Measurements from ENCODE around the gene HSPD1. TPM values are rescaled to one million over a fixed set of nuclear protein-coding genes. Genes with fewer than 3 reads are reported as not detected.
"Not testable (repeated sequence)": the region's sequence is repeated elsewhere in the genome, so short reads cannot be mapped to it uniquely, and the experiment has no call there.

The HSPD1 gene
- total RNA-seq, 1 donor from 2014 or later, result 158 TPM

DNA sequence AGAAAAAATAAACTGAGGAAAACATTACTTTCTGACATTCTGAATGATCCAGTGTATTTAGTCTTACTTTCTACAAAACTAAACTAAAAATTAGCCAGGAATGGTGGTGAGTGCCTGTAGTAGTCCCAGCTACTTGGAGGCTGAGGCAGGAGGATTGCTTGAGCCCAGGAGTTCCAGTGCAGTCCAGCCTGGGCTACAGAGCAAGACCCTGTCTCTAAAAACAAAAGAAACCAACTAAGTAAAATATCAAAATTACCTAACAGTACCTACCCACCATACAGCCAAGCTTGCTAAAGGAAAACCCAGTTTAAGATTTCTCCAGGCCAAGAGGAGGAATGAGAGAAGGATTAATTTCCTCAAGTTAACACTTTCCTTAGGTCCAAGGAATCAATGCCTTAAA, 2.9 kb downstream of the HSPD1 start:
- no peak for DNase-seq

DNA sequence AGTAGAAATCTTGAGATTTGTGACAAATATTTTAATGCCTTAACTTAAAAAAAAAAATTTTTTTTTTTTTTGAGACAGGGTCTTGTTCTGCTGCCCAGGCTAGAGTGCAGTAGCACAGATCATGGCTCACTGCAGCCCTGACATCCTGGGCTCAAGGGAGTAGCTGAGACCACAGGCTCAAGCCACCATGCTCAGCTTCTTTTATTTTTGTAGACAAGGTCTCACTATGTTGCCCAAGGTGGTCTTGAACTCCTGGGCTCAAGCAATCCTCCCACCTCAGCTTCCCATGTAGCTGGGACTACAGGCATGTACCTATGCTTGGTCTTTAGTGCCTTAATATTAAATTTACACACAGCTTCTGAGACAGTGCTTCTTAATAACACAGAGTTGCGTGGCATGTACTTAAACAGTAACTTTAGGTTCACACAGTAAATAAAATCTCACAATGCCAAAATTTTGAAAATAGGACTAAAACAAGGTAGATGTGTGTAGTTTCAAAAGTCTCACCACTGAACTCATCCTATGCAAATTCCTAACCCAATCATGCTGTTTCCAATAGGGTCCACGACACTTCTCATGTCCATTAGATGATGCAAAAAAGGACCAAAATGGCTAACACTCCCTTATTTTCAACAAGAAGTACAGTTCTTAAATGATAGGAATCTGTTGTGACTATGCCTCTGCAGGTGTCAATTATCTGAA, 4.1 kb downstream of the HSPD1 start:
- DNase-seq, result no peak

DNA sequence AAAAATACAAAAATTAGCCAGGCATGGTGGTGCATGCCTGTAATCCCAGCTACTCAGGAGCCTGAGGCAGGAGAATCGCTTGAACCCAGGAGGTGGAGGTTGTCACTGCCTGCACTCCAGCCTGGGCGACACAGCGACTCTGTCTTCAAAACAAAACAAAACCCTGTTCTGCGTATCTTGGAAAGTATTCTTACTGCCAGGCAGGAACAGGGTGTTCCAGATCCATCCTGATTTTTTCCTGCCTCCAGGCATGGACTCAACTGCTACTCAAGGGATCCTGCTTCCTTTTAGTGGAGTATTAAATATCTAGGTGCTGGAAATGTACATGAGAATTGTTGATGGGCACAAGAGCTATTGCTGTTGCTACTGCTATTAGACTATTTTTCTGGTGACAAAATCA, 12.3 kb downstream of the HSPD1 start:
- DNase-seq, result no peak

DNA sequence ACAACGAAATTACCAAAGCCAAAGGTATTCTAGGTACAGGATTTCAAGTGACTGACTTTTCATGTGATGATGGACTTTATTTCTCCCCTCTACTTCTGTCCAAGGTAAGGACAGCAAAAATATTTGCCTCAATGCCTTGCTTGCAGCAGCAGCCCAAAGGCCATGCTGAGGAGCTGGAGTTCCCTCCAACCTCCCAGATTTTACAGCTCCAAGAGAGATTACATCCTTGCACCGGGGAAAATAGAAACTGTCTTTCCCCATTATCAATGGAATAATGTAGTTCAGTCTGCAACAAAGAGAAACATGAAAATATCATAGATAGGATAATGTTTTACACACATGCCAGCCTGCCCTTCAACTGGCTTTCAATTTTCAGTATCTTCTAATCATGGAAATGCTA, 13.5 kb downstream of the HSPD1 start:
- DNase-seq, result no peak

DNA sequence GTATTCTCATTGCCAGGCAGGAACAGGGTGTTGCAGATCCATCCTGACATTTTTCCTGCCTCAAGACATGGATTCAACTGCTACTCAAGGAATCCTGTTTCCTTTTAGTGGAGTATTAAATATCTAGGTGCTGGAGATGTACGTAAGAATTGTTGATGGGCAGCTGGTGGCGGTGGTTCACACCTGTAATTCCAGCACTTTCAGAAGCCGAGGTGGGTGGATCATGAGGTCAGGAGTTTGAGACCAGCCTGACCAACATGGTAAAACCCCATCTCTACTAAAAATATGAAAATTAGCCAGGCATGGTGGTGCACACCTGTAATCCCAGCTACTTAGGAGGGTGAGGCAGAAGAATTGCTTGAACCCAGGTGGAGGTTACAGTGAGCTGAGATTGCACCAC, 15.4 kb downstream of the HSPD1 start:
- not testable (repeated sequence) for DNase-seq

DNA sequence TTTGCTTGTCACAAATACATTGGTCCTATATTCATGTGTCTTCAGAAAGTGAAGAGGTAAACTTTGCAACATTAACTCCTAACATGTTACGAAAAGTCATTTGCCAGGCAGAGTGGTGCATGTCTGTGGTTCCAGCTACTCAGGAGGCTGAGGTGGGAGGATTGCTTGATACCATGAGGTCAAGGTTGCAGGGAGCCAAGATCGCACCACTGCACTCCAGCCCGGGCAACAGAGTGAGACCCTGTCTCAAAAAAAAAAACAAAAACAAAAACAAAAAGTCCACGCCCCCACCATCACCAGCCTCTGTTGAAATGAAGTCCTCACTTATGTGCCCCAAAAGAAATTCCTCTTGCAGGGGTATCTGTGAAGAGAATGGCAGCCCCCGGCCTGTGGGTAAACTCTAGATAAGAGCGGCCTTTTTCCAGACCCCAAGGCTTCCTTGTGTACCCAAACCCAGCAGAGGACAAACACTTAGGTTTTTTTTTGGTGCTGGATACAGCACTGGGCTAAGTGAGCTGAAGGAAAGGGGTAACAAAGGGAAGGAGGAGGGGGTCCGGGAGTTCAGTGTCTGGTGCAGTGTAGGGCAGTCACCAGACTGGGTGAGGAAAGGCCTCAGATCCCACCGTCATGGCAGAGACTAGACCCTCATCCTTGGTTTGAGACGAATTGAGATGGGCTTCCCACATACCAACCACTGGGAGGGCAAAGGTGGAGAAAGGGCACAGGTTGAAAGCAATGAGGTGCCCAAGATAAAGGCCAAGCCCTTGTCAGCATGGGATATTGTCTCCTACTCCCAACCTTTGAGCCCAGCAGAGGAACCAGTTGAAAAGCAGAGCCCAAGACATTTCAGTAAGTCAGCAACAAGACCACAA, 19.2 kb downstream of the HSPD1 start:
- no peak for DNase-seq

DNA sequence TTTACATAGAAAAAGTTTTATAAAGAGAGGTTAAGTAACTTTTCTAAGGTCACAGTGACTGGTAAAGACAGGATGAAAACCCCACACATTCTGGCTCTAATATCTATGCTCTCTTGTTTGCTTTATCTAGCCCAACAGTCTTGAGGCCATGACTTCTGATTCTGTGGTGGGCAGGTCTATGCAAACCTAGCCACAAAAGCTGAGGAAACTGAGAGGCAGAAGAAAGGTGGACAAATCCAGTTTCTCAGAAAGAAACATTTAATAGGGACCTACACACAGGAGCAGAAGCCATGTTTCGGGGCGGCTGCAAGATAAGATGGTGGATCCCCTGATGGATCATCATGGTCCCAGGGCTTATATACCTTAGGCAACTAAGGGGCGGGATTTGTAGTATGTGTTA, 21.8 kb downstream of the HSPD1 start:
- DNase-seq, result no peak

DNA sequence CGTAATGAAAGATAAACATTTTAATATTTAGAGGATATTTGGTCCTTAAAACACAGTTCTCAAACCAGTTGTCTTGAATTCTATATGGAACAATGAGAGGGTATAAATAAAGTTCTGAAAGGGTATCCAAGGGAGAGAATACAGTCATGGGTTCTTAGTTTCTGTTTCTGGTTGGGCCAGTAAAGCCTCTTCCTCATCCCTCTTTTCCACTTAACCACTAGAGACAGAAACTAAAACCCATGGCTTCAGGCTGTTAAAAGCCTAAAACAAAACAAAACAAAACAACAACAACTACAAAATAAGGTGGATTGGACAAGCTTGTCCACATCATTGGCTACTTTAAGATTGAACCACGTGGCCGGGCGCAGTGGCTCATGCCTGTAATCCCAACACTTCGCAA, 27.5 kb downstream of the HSPD1 start:
- no peak for DNase-seq

DNA sequence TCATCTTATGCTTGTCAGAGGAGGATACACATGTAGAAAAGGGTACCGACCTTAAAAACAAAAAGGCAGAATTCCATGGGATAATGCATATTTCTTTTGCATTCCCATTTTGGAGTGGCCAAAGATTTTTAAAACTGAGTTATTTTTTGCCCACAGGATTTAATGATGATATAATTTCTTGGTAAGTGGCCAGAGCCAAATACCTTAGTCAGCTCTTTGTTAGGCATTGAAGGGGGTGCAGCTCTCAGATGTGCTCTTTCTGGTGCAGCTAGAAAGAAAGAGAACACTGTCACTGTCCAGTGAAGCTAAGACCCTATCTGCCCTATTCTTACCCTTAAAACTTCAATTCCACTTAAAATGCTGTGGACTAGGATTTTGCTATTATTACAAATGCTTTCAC, 35.5 kb downstream of the HSPD1 start:
- no peak for DNase-seq

DNA sequence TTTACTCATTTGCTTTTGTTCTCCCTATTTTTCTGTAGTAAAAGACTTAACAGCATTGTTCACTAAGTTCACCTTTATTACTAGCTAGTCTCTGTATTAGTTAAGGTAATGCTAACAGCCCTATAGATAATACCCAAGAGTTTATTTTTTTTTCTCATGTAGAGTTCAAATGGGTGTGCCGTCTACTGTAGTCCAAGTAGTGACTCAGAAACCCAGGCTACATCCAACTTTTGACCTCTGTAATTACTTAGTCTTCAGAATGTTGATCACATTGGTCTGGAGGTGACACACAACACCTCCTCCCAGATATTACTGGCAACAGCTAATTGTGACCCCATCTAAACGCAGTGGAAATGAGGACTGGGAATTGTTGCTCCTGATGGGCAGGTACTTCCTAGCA, 38.6 kb downstream of the HSPD1 start:
- no peak for DNase-seq

DNA sequence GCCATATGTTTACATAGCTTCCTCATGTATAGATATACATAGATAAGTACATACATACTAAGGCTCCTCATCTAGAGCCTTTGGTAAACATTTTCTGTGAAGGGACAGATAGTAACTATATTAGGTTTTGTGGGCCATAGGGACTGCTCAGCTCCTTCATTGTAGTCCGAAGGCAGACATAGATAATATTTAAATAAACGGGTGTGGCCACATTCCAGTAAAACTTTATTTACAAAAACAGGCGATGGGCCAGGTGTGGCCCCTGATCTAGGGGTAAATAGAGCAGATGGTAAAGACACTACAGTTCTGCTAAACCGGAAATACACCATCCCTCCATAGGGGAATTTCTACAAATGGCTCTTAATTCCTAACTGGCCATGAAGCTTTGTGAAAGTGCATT, 39.0 kb downstream of the HSPD1 start:
- DNase-seq, result no peak

DNA sequence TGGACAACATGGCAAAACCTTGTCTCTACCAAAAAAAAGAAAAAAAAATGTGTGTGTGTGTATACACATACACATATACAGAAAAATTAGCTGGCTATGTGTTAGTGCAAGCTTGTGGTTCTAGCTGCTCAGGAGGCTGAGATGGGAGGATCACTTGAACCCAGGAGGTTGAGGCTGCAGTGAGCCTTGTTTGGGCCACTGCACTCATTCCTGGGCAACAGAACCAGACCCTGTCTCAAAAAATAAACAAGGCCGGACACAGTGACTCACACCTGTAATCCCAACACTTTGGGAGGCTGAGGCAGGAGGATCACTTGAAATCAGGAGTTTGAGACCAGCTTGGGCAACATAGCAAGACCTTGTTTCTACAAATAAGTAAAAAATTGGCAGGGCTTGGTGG, 44.2 kb downstream of the HSPD1 start:
- no peak for DNase-seq

DNA sequence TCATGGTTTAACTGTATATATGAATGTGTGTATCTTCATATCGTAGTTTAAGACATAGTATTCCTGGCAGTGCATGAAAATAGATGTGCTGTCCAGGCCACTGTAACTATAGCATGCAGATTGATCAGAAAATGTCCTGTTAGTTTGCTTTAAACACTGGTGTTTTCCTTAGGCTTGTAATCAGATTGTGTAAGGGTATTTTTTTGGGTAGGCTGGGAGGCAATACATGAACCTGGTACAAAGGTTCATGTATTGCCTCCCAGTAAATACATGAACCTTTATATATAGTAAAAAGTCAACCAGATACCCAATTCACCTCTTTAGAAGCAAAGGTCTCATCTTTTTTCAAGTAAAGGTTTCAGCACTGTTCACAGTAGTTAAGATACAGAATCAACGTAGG, 44.7 kb downstream of the HSPD1 start:
- DNase-seq, result no peak

DNA sequence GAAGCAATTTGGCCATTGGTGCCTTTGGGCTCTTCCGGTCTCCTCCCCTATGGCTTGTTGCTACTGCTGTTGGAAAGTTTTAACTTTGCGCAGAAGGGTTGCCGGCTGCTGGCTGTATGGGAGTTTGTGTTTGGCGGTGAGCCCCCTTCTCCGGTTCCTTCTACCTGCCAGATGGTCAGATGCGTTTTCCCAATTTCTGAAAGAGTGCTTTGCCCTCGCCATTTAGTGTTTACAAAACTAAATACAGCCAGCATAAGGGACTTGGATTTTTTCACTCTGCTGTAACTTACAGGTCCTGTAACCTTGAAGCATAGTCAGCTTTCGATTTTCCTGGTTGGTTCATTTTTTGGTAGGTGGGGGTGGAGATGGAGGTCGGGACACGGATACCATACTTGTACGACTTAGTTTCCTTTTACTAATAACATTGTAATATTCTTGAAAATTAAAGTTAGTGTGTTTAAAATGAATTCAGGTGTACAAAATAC, 45.7 kb downstream of the HSPD1 start:
- DNase-seq, result no peak

DNA sequence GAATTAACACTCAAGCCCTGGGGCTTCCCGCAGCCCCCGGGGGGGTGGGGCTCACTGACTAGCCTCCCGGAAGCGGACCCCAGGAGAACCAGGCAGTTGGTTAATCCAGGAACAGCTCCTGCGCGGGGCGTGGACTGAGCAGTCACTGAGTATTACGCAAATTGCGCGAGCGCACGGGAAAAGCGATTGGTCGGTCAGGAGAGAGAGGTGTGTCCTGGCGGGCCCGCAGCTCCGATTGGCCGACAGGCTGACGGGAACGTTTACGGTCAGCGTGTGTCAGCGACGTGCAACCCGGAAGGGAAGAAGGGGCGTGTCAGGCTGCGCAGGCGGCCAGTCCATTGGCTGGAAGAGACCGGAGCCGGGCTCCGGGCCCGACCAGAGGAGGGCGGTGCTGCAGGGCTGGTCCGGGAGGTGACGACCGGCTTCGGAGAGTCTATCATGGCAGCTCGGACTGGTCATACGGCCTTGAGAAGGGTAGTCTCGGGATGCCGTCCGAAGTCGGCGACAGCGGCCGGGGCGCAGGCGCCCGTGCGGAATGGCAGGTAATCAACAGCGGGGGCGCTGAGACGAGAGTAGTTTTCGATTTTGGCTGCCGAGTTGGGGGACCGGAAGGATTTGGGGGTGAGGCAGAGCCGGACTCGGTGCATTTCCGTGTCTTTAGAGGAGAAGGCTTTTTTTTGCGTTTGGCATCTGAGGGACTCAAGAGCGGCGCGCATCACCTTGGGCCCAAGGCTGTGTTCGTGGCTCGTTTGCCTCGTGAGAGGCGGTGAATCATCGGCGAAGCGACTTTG, 46.3 kb downstream of the HSPD1 start, which contains the start of gene COQ10B:
Gene COQ10B, plus strand, starts transcription at position 430 of the 791 bp plus-strand sequence. Its CDS starts 9 bp downstream, at position 439.
- peak; percentile 99 for DNase-seq

DNA sequence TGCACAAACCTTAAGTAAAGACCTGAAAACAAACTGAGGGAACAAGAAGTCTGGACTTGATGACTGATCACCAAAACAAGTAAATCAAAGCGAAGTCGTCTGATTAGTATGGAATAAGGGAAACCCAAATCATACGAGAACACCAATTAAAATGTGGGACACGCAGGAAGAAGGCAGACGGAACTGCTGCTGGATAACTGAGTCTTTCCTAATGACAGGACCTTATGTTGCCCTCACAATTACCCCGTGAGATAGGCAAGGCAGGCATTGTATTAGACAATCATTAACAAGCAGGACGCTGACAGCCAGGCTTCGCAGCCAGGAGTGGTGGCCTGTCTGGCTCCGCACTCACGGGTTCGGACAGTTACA, 46.9 kb downstream of the HSPD1 start:
- DNase-seq, result no peak

DNA sequence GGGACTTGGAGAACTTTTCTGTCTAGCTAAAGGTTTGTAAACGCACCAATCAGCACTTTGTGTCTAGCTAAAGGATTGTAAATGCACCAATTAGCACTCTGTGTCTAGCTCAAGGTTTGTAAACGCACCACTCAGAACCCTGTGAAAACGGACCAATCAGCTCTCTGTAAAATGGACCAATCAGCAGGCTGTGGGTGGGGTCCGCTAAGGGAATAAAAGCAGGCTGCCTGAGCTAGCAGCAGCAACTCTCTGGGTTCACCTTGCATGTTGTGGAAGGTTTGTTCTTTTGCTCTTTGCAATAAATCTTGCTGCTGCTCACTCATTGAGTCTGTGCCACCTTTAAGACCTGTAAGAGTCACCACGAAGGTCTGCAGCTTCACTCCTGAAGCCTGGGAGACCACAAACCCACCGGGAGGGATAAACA, 48.7 kb downstream of the HSPD1 start:
- not testable (repeated sequence) for DNase-seq

DNA sequence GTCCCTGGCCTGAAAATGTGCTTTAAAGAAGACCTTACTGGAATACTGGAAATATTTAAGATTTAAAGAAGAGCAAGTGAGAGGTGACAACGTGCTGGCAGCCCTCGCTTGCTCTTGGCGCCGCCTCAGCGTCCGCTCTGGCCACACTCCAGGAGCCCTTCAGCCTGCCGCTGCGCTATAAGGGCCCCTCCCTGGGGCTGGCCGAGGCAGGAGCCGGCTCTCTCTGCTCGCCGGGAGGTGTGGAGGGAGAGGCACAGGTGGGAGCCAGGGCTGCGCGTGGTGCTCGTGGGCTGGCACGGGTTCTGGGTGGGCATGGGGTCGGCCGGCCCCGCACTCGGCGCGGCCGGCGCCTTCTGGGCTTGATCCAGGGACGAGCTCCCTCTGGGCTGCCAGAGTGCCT, 49.2 kb downstream of the HSPD1 start:
- no peak for DNase-seq

DNA sequence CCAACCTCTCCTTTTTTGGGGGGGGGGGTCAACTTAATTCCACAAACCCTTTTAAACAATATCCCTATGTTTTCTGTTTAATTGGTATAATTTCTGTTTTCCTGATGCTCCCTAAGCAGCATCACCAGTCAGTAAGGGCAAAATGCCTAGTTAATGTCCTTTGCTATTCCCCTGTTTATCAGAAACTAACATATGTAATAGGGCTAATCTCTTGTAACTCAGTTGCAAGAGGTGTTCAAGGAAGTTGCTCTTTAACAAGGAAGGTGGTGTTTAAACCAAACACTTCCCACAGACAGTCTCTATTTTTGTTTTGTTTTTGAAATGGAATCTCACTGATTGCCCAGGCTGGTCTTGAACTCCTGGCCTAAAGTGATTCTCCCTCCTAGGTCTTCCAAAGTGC, 52.8 kb downstream of the HSPD1 start:
- no peak for DNase-seq

DNA sequence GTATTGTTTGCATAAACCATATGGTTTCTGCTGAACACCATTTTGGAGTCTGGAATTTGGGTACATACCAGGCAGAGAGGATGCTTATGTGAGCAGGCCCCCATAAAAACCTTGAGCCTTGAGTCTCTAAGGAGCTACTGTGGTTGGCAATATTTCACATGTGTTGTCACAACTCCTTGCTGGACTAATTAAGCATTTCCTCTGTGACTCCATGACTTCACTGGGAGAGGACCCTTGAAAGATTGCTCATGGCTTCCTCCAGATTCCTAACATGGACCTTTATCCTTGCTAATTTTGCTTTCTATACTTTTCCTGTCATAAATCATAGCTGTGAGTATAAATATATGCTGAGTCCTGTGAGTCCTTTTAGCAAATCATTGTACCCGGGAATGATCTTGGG, 53.9 kb downstream of the HSPD1 start:
- no peak for DNase-seq

DNA sequence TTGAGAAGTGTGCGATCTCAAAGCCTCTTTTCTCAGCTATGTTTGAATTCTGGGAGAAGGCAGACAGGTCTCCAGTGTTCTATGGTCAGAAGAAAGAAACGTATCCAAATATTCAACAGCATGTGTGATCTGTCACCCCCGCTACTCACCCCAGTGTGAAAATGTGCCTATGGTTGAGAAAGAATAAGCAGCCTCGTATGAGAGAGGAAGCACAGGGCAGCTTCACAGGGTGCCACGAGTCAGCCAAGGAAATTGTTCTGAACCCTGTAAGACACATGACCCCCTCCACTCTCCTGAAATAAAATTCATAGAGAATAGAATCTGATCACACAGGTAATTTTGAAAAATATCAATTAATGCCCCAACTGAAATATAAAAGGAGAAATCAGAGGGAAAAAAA, 56.8 kb downstream of the HSPD1 start:
- no peak for DNase-seq

DNA sequence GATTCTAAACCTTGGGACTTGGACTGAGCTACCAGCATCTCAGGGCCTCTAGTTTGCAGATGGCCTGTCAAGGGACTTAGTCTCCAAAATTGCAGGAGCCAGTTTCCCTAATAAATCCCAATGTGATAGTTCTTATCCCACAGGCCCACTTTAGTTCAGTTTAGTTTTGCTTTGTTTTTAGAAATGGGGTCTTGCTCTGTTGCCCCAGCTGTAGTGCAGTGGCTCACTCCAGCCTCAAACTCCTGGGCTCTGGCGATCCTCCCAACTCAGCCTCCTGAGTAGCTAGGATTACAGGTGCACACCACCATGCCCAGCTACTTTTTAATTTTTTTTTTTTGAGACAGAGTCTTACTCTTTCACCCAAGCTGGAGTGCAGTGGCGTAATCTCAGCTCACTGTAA, 62.3 kb downstream of the HSPD1 start:
- DNase-seq, result no peak
